Lower leg skin (tissue), 4 donors: ENCODE measurements around the gene NAA11. TPM values are rescaled to one million over a fixed set of nuclear protein-coding genes. Genes with fewer than 3 reads are reported as not detected.

Experiments
- DNase-seq, 2 donors: peaks; one replicate each; pipeline ENCODE4 v3.0.0-alpha.2; 2019; ENCODE audit warnings: low spot score in 2 of 2
- H3K4me3 ChIP-seq: fragments of 200-600 bp; sonication (generic); 2 replicates; pipeline ENCODE4 v1.5.1; 2017; ENCODE audit warnings: mild to moderate bottlenecking, low read depth; ENCODE audit not compliant: poor library complexity, severe bottlenecking
- POLR2A ChIP-seq, 2 donors: fragments of 450-650 bp; IDR thresholded peaks; one replicate each; pipeline ENCODE4 v1.6.1; 2016 to 2017; ENCODE audit warnings: antibody characterized with exemption in 2 of 2, mild to moderate bottlenecking in 1 of 2, moderate library complexity in 1 of 2
- WGBS, 2 donors: methylation state at CpG; one replicate each; pipeline ENCODE4 v1.1.5; 2018; 5-methylcytosine and 5-hydroxymethylcytosine counted together
- intact Hi-C: fragments of 100-400 bp; cut with DNase I; formaldehyde crosslinking; loops from one replicate; pipeline ENCODE4 v1.15.0; 2023; ENCODE audit warnings: low total_unique reads
- total RNA-seq, 4 donors: library from RNA; depleted of rRNA; stranded (reverse); fragments of >200 nt; gene quantifications; one replicate each; pipeline ENCODE4 v1.1.0, GENCODE V29; 2016
- TF ChIP-seq, protein P1 (sequence below), 3 donors: fragments of 450-650 bp; IDR thresholded peaks; one replicate each; pipeline ENCODE4 v1.5.1; 2016; ENCODE audit warnings: antibody characterized with exemption in 3 of 3, mild to moderate bottlenecking in 3 of 3, moderate library complexity in 2 of 3

The NAA11 gene
- total RNA-seq, 4 donors from 2014 or later = not detected

DNA sequence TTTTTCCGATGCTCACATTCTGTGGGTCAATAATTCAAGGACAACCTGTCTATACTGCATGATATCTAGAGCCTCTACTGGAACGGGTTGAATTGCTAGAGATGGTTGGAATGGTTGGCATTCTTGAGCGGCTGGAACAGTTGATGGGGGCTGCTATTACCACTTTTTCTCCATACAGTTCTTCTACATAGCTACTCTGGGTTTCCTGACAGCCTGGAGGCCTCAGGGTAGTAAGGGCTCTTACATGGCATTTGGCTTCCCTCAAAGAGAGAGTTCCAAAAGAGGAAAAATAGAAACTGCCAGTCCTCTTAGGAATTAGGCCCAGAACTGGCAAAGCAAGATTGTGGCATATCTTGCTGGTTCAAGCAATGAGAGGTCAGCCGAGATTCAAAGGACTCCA, 53.1 kb downstream of the NAA11 start:
- DNase-seq = no peak
- 87 to 89% methylated on average over 4 of the region's 4 CpGs for WGBS, 2 donors
- intact Hi-C loops = no loop called here
- no peak overlapping the region for H3K4me3 ChIP-seq
- TF ChIP-seq, protein P1, sequence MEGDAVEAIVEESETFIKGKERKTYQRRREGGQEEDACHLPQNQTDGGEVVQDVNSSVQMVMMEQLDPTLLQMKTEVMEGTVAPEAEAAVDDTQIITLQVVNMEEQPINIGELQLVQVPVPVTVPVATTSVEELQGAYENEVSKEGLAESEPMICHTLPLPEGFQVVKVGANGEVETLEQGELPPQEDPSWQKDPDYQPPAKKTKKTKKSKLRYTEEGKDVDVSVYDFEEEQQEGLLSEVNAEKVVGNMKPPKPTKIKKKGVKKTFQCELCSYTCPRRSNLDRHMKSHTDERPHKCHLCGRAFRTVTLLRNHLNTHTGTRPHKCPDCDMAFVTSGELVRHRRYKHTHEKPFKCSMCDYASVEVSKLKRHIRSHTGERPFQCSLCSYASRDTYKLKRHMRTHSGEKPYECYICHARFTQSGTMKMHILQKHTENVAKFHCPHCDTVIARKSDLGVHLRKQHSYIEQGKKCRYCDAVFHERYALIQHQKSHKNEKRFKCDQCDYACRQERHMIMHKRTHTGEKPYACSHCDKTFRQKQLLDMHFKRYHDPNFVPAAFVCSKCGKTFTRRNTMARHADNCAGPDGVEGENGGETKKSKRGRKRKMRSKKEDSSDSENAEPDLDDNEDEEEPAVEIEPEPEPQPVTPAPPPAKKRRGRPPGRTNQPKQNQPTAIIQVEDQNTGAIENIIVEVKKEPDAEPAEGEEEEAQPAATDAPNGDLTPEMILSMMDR (IDR thresholded peaks at IDR 0.05) = no peak
- no peak for TF ChIP-seq POLR2A (IDR thresholded peaks at IDR 0.05)

DNA sequence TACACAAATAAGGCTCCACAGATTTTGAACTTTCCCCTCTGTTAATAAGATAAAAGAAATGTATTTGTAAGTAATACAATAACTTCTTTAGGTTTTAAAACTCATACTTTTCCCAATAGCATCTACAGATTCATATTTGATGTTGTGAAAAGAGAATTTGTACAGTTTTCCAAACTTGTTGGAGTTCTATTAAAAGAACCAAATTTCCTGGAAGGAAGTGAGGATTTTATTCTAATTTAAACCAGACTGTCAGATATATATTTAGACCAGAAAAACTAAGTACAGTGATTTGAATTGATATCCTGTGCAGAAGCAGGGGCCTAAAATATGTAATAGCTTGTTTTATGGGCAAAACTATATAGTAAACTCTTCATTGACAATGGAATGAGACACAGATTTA, 53.7 kb downstream of the NAA11 start:
- intact Hi-C loops = no loop called here
- DNase-seq = no peak
- TF ChIP-seq, protein P1 (IDR thresholded peaks at IDR 0.05) = no peak
- TF ChIP-seq POLR2A (IDR thresholded peaks at IDR 0.05) = no peak
- no peak overlapping the region for H3K4me3 ChIP-seq

DNA sequence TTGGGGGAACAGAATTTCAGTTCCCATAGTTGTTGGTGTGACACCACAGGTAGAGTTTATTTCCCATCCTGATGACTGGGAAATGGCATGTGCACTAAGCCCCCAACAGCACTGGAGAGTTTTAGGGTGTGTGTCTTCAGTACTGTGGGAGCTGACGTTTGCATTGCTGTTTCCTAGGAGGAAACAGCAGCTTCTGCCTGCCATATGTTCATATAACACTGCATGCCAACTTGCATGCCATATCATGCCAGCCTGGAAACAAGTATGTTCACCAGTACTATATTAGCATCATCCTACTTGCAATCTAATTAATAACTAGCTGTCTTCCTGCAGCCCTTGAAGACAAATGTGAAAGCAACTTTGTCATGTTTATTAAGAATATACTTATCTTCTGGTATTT, 58.2 kb downstream of the NAA11 start:
- 31 to 47% methylated on average over 1 of the region's 1 CpG for WGBS, 2 donors
- H3K4me3 ChIP-seq = no peak overlapping the region
- DNase-seq = no peak
- intact Hi-C loops = no loop called here
- TF ChIP-seq, protein P1 (IDR thresholded peaks at IDR 0.05) = no peak
- no peak for TF ChIP-seq POLR2A (IDR thresholded peaks at IDR 0.05)

Other genes with a start within 250 kb of the NAA11 start
- not detected for gene GK2, start 82.2 kb upstream of the NAA11 start, total RNA-seq